Upper lobe of right lung (tissue), 1 donor: ENCODE results near the gene CROCC2. TPM values are rescaled to one million over a fixed set of nuclear protein-coding genes. Genes with fewer than 3 reads are reported as not detected.
A peak's percentile ranks its signal among the peaks of the same experiment; 100 is the strongest.

Experiments used
- ATAC-seq: fragments of 200-7000 bp; cut with Tn5 transposase; one replicate; pipeline ENCODE4 v1.9.1; 2020; ENCODE audit warnings: mild to moderate bottlenecking, moderate library complexity
- DNase-seq: peaks from one replicate; pipeline ENCODE4 v3.0.0-alpha.2; 2020
- H3K27ac ChIP-seq: fragments of 200-600 bp; one replicate; pipeline ENCODE4 v1.8.0; 2022
- H3K27me3 ChIP-seq: fragments of 200-600 bp; one replicate; pipeline ENCODE4 v1.8.0; 2022; ENCODE audit warnings: mild to moderate bottlenecking
- H3K36me3 ChIP-seq: fragments of 200-600 bp; one replicate; pipeline ENCODE4 v1.8.0; 2022
- H3K4me1 ChIP-seq: fragments of 200-600 bp; one replicate; pipeline ENCODE4 v1.8.0; 2022
- H3K4me3 ChIP-seq: fragments of 200-600 bp; one replicate; pipeline ENCODE4 v1.8.0; 2022; ENCODE audit warnings: mild to moderate bottlenecking
- H3K9me3 ChIP-seq: fragments of 200-600 bp; one replicate; pipeline ENCODE4 v1.8.0; 2022
- CTCF ChIP-seq: fragments of 200-600 bp; IDR thresholded peaks from one replicate; pipeline ENCODE4 v1.8.0; 2022; ENCODE audit warnings: antibody characterized with exemption
- intact Hi-C: fragments of 100-400 bp; cut with DNase I; formaldehyde crosslinking; loops from one replicate; pipeline ENCODE4 v1.11.0; 2022
- total RNA-seq: library from RNA; stranded (reverse); fragmentation: NEBNext Ultra II Directional; extraction: Animal tissue kit (Norgen Biotek cat#: 25700); gene quantifications from one replicate; pipeline ENCODE4 v1.2.1, GENCODE V29; 2021
- donor health status: DM: no; HTN: yes; CAD: no; lungs with severe emphysema.

CROCC2 gene
- total RNA-seq, 1 donor from 2014 or later, result 0.26 TPM

- Histone ChIP-seq H3K4me3 (peak within 1 kb of the TSS; percentile 65), H3K27me3 (no peaks in the 10 kb centered on the region), H3K9me3 (no peaks in the 10 kb centered on the region), H3K4me1 (peaks cover 64% of the 10 kb centered on the region), H3K36me3 (no peaks in the 10 kb centered on the region), H3K27ac (peak within 1 kb of the TSS; percentile 90)
- peak; percentile 88 for ATAC-seq
- intact Hi-C loops, result no loop called here
- peak; percentile 96 for DNase-seq
- TF ChIP-seq CTCF, result no peak
Observed at GRCh38 chr2:240997856-240998705, 91.9 kb downstream of the CROCC2 start, which contains the start of gene SNED1. TSS of gene SNED1 (plus strand) at chr2:240998618. CDS start at chr2:240998838, 220 bp downstream.

- DNase-seq, result no peak
- Histone ChIP-seq H3K36me3 (no peaks in the 10 kb centered on the region), H3K27ac (peak overlapping the region; percentile 80), H3K4me3 (peak overlapping the region; percentile 63), H3K4me1 (peaks cover 64% of the 10 kb centered on the region), H3K27me3 (no peaks in the 10 kb centered on the region), H3K9me3 (peaks cover 3% of the 10 kb centered on the region)
- intact Hi-C loops, result no loop called here
- no peak for TF ChIP-seq CTCF
- no peak for ATAC-seq
Observed at GRCh38 chr2:240998706-240998994, 92.5 kb downstream of the CROCC2 start.

GRCh38 chr2:240998995-240999791 lies 93.1 kb downstream of the CROCC2 start:
- no peak for TF ChIP-seq CTCF
- peaks cover 63% of the 10 kb centered on the region for H3K4me1 ChIP-seq
- peak overlapping the region; percentile 80 for H3K27ac ChIP-seq
- peaks cover 8% of the 10 kb centered on the region for H3K9me3 ChIP-seq
- no peaks in the 10 kb centered on the region for H3K27me3 ChIP-seq
- ATAC-seq (peak; percentile 17), DNase-seq (peak; percentile 73)
- intact Hi-C loops, result no loop called here
- H3K36me3 ChIP-seq, result no peaks in the 10 kb centered on the region
- peak overlapping the region; percentile 63 for H3K4me3 ChIP-seq

DNA sequence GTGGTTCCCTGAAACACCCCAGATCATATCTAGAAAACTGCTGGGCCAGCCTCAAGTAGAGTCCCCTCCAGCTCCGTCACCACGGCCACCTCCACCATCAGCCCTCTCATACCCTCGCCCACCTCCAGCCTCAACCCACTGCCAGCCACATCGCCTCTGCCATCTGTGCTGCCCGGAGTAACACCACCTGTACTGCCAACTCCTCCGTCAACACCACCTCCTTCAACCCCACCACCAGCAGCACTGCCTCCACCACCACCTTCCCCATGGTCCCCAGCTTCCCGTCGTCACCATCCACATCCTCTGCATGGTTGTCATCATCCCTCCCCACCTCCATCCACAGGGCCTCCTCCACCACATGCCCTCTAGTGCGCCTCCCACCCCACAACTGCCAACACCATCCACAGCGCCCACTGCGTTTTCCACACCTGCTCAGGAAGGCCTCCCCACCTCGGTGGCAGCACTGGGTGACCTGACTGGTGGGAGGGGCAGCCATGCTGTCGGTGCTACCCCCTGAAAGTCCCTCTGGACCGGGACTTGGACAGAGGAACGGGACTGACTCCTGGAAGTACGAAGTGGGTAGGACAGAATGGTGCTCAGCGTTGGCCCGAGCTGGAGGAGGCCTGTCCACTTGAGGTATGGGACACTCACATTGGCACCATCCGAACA lies 93.9 kb downstream of the CROCC2 start:
- no peaks in the 10 kb centered on the region for H3K36me3 ChIP-seq
- peak overlapping the region; percentile 80 for H3K27ac ChIP-seq
- TF ChIP-seq CTCF, result no peak
- peaks cover 15% of the 10 kb centered on the region for H3K9me3 ChIP-seq
- ATAC-seq (no peak), DNase-seq (peak; percentile 66)
- H3K4me1 ChIP-seq, result peaks cover 55% of the 10 kb centered on the region
- peak overlapping the region; percentile 63 for H3K4me3 ChIP-seq
- H3K27me3 ChIP-seq, result no peaks in the 10 kb centered on the region
- intact Hi-C loops, result no loop called here

- H3K27me3 ChIP-seq, result no peaks in the 10 kb centered on the region
- intact Hi-C loops, result no loop called here
- peak overlapping the region; percentile 80 for H3K27ac ChIP-seq
- no peaks in the 10 kb centered on the region for H3K36me3 ChIP-seq
- peak; percentile 75 for DNase-seq
- ATAC-seq, result peak; percentile 54
- TF ChIP-seq CTCF, result no peak
- H3K4me1 ChIP-seq, result peaks cover 46% of the 10 kb centered on the region
- H3K9me3 ChIP-seq, result peaks cover 19% of the 10 kb centered on the region
- peak overlapping the region; percentile 63 for H3K4me3 ChIP-seq
Observed at GRCh38 chr2:241000831-241001321, 94.7 kb downstream of the CROCC2 start.
